ENCODE results near the gene GRID2. TPM values are rescaled to one million over a fixed set of nuclear protein-coding genes. Genes with fewer than 3 reads are reported as not detected.

GRID2 gene
- total RNA-seq, 1 experiment from 2014 or later: not detected

DNA sequence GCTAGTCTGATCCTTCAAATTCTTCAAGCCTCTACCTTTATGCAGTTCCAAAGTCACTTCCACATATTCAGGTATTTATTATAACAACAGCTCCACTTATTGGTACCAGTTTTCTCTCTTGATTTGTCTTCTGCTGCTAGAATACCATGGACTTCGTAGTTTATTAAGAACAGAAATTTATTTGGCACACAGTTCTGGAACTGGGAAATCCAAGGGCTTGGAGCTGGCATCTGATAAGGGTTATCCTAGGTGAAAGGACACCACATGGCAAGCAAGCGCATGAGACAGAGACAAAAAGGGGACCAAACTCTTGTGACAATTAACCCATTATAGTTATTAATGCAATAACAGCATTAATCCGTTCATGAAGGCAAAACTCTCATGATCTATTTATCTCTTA is 924.3 kb downstream of the GRID2 start:
- no peak overlapping the region for H3K27ac Mint-ChIP-seq (ENCODE audit: low read depth, unreplicated experiment)
- intact Hi-C loops (cut with micrococcal nuclease): no loop called here
- TF ChIP-seq CTCF (IDR thresholded peaks at IDR 0.05; ENCODE audit: unreplicated experiment): no peak
- BruUV-seq (replicated peaks): no TSS peak
- no peaks in the 10 kb centered on the region for H3K4me1 Mint-ChIP-seq (ENCODE audit: insufficient read depth, unreplicated experiment)
- ChIA-PET CTCF (no interaction called here), POLR2A (no interaction called here)
- no peaks in the 10 kb centered on the region for H3K27me3 Mint-ChIP-seq (ENCODE audit: insufficient read depth, unreplicated experiment)
- peaks cover 8% of the 10 kb centered on the region for H3K9me3 Mint-ChIP-seq (ENCODE audit: unreplicated experiment)
- DNase-seq (ENCODE audit: unreplicated experiment): no peak
- no peaks in the 10 kb centered on the region for H3K36me3 Mint-ChIP-seq (ENCODE audit: insufficient read depth, unreplicated experiment)
- H3K4me3 Mint-ChIP-seq (ENCODE audit: unreplicated experiment): no peak overlapping the region

GRCh38 chr4:93232883-93233282 is 929.1 kb downstream of the GRID2 start:
- H3K9me3 Mint-ChIP-seq (ENCODE audit: unreplicated experiment): no peaks in the 10 kb centered on the region
- DNase-seq (ENCODE audit: unreplicated experiment): no peak
- no TSS peak for BruUV-seq (replicated peaks)
- H3K36me3 Mint-ChIP-seq (ENCODE audit: insufficient read depth, unreplicated experiment): no peaks in the 10 kb centered on the region
- no peaks in the 10 kb centered on the region for H3K27me3 Mint-ChIP-seq (ENCODE audit: insufficient read depth, unreplicated experiment)
- POLR2A ChIA-PET: no interaction called here
- intact Hi-C loops (cut with micrococcal nuclease): no loop called here
- no peak overlapping the region for H3K4me3 Mint-ChIP-seq (ENCODE audit: unreplicated experiment)
- CTCF ChIA-PET: interaction anchor here (0.7 kb wide), 1 partner anchor 1147 kb away, joined by 5 read pairs; no protein-coding TSS in a partner anchor
- TF ChIP-seq CTCF (IDR thresholded peaks at IDR 0.05; ENCODE audit: unreplicated experiment): no peak
- no peak overlapping the region for H3K27ac Mint-ChIP-seq (ENCODE audit: low read depth, unreplicated experiment)
- no peaks in the 10 kb centered on the region for H3K4me1 Mint-ChIP-seq (ENCODE audit: insufficient read depth, unreplicated experiment)

GRCh38 chr4:93237521-93237920 is 933.8 kb downstream of the GRID2 start:
- Mint-ChIP-seq H3K27me3 (ENCODE audit: insufficient read depth, unreplicated experiment) (no peaks in the 10 kb centered on the region), H3K4me1 (ENCODE audit: insufficient read depth, unreplicated experiment) (peaks cover 8% of the 10 kb centered on the region), H3K4me3 (ENCODE audit: unreplicated experiment) (no peak overlapping the region), H3K36me3 (ENCODE audit: insufficient read depth, unreplicated experiment) (no peaks in the 10 kb centered on the region), H3K9me3 (ENCODE audit: unreplicated experiment) (no peaks in the 10 kb centered on the region), H3K27ac (ENCODE audit: low read depth, unreplicated experiment) (no peak overlapping the region)
- TF ChIP-seq CTCF (IDR thresholded peaks at IDR 0.05; ENCODE audit: unreplicated experiment): no peak
- intact Hi-C loops (cut with micrococcal nuclease): no loop called here
- BruUV-seq (replicated peaks): no TSS peak
- POLR2A ChIA-PET: no interaction called here
- CTCF ChIA-PET: interaction anchor here (0.6 to 0.7 kb wide), 2 partner anchors 51 to 112 kb away, joined by 3 to 4 read pairs; no protein-coding TSS in a partner anchor
- no peak for DNase-seq (ENCODE audit: unreplicated experiment)

DNA sequence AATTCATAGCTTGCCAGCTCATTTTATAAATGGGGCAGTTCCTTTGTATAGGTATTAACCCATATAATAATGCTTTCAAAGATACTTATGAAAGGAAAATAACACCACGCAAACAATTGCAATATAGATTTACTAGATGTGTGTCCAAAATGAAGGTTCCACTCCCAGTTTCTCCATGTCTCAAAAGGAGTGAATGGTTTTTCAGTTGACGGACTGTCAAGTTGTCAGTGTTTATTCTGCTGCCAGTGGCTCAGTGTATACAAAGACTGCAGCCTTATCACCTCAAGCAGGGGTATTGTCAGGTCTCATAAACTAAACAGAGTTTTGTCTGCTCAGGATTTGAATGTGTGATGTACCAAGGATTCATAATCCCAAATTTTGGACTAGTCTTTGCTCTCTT is 939.5 kb downstream of the GRID2 start:
- H3K27ac Mint-ChIP-seq (ENCODE audit: low read depth, unreplicated experiment): no peak overlapping the region
- no peak overlapping the region for H3K4me3 Mint-ChIP-seq (ENCODE audit: unreplicated experiment)
- ChIA-PET POLR2A (no interaction called here), CTCF (interaction anchor here (0.9 kb wide), 1 partner anchor 521 kb away, joined by 4 read pairs; no protein-coding TSS in a partner anchor)
- H3K36me3 Mint-ChIP-seq (ENCODE audit: insufficient read depth, unreplicated experiment): no peaks in the 10 kb centered on the region
- TF ChIP-seq CTCF (IDR thresholded peaks at IDR 0.05; ENCODE audit: unreplicated experiment): no peak
- no peaks in the 10 kb centered on the region for H3K9me3 Mint-ChIP-seq (ENCODE audit: unreplicated experiment)
- no peaks in the 10 kb centered on the region for H3K27me3 Mint-ChIP-seq (ENCODE audit: insufficient read depth, unreplicated experiment)
- DNase-seq (ENCODE audit: unreplicated experiment): no peak
- H3K4me1 Mint-ChIP-seq (ENCODE audit: insufficient read depth, unreplicated experiment): peaks cover 10% of the 10 kb centered on the region
- no TSS peak for BruUV-seq (replicated peaks)
- intact Hi-C loops (cut with micrococcal nuclease): no loop called here

Data from MCF 10A (cell line).